Measurements from ENCODE around the gene CA12. TPM values are rescaled to one million over a fixed set of nuclear protein-coding genes. Genes with fewer than 3 reads are reported as not detected.
A peak's percentile ranks its signal among the peaks of the same experiment; 100 is the strongest.

CA12 gene
- total and polyA plus RNA-seq, 9 of the 15 experiments (the other 6 are each of a cell fraction or from before 2014, with no cell fraction given) = 0.01 to 0.78 (median 0.15) TPM; not detected in 1

DNA sequence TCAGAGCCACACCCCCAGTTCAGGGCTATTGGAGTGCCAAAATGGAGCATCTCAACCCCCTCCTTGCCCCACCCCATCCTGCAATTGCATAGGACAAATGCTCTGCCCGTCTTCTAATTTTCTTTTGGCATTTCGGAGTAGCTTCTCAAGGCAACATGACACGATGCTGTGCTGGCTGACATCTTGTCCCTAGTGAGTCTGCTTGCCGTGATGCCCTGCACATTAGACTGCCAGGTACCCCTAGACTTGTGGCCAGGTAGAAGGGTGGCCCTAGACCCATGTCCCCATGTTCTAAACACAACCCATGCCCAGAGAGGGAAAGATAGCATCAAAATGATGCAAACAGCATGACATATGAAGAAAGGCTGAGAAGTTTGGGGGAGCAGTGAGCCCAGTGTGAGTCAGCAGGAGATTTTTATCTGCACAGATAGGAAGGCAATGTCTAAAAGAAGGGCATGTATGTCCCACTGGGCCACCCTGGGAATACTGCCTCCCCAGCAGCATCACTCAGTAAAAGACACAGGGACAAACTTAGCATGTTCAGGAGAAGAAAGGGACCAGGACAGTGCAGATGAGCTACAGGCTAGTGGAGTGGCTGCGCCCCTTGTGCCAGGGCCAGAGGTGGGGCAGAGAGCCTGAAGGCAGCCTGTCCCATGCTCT, 36.8 kb downstream of the CA12 start (continued):
- TF ChIP-seq ZNF766 (CRISPR knock-in tag; conservative IDR thresholded peaks at IDR 0.05) (peak; percentile 95), RBM17 (IDR thresholded peaks at IDR 0.05; ENCODE audit: borderline replicate concordance, low read depth, low read length) (no peak), HDAC6 (IDR thresholded peaks at IDR 0.05; ENCODE audit: low read depth, low read length) (no peak), ZKSCAN3 (CRISPR knock-in tag; IDR thresholded peaks at IDR 0.05) (no peak), ZNF133 (CRISPR knock-in tag; IDR thresholded peaks at IDR 0.05) (no peak; the same call in 1 of the 2 replicates), PHB (CRISPR knock-in tag; IDR thresholded peaks at IDR 0.05) (no peak), JUND (IDR thresholded peaks at IDR 0.05; ENCODE audit: borderline replicate concordance, low read depth, low read length) (peak; percentile 97), JUND (tag; IDR thresholded peaks at IDR 0.05; ENCODE audit: borderline replicate concordance, low read depth, low read length) (peak; percentile 96; the same call in 2 of the 3 replicates), CGGBP1 (CRISPR knock-in tag; IDR thresholded peaks at IDR 0.05) (no peak), MAFK (IDR thresholded peaks at IDR 0.05; ENCODE audit: low read length) (peak; percentile 53; the same call in 1 of the 2 replicates), ZNF584 (CRISPR knock-in tag; IDR thresholded peaks at IDR 0.05; ENCODE audit: low read depth) (peak; percentile 87), ZNF140 (CRISPR knock-in tag; IDR thresholded peaks at IDR 0.05) (no peak), ZNF277 (CRISPR knock-in tag; IDR thresholded peaks at IDR 0.05; ENCODE audit: borderline replicate concordance) (no peak), HDAC8 (tag; IDR thresholded peaks at IDR 0.05) (peak; percentile 91), PHF8 (IDR thresholded peaks at IDR 0.05; ENCODE audit: borderline replicate concordance, low read length) (no peak), CAMTA2 (CRISPR knock-in tag; conservative IDR thresholded peaks at IDR 0.05) (no peak), RBBP5 (IDR thresholded peaks at IDR 0.05; ENCODE audit: borderline replicate concordance, insufficient read depth, low read length, poor library complexity, severe bottlenecking) (no peak), ARID1B (IDR thresholded peaks at IDR 0.05) (peak; percentile 91)
- TF ChIP-seq, protein P1, sequence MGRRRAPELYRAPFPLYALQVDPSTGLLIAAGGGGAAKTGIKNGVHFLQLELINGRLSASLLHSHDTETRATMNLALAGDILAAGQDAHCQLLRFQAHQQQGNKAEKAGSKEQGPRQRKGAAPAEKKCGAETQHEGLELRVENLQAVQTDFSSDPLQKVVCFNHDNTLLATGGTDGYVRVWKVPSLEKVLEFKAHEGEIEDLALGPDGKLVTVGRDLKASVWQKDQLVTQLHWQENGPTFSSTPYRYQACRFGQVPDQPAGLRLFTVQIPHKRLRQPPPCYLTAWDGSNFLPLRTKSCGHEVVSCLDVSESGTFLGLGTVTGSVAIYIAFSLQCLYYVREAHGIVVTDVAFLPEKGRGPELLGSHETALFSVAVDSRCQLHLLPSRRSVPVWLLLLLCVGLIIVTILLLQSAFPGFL (CRISPR knock-in tag; IDR thresholded peaks at IDR 0.05) = no peak
- TF ChIP-seq, protein P2, sequence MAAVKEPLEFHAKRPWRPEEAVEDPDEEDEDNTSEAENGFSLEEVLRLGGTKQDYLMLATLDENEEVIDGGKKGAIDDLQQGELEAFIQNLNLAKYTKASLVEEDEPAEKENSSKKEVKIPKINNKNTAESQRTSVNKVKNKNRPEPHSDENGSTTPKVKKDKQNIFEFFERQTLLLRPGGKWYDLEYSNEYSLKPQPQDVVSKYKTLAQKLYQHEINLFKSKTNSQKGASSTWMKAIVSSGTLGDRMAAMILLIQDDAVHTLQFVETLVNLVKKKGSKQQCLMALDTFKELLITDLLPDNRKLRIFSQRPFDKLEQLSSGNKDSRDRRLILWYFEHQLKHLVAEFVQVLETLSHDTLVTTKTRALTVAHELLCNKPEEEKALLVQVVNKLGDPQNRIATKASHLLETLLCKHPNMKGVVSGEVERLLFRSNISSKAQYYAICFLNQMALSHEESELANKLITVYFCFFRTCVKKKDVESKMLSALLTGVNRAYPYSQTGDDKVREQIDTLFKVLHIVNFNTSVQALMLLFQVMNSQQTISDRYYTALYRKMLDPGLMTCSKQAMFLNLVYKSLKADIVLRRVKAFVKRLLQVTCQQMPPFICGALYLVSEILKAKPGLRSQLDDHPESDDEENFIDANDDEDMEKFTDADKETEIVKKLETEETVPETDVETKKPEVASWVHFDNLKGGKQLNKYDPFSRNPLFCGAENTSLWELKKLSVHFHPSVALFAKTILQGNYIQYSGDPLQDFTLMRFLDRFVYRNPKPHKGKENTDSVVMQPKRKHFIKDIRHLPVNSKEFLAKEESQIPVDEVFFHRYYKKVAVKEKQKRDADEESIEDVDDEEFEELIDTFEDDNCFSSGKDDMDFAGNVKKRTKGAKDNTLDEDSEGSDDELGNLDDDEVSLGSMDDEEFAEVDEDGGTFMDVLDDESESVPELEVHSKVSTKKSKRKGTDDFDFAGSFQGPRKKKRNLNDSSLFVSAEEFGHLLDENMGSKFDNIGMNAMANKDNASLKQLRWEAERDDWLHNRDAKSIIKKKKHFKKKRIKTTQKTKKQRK (IDR thresholded peaks at IDR 0.05; ENCODE audit: borderline replicate concordance, low read depth, low read length) = no peak
